BJ (cell line): ENCODE results near the gene SYNPO2. TPM values are rescaled to one million over a fixed set of nuclear protein-coding genes. Genes with fewer than 3 reads are reported as not detected.
"Not testable (repeated sequence)": the region's sequence is repeated elsewhere in the genome, so short reads cannot be mapped to it uniquely, and the experiment has no call there.

Experiments used
- CTCF ChIA-PET: fragments of 350-600 bp; formaldehyde crosslinking; extraction: SDS; loops from one replicate; lab custom pipeline; 2021; ENCODE audit warnings: antibody characterized with exemption, inconsistent platforms; lab: Yijun Ruan, JAX
- POLR2A ChIA-PET: fragments of 300-600 bp; sonication (Branson Sonifier 250); formaldehyde crosslinking; extraction: SDS; loops from one replicate; lab custom pipeline; 2021; ENCODE audit warnings: antibody characterized with exemption; lab: Charles Lee
- DNase-seq: peaks from one replicate; pipeline ENCODE4 v3.0.0-alpha.2; 2011; ENCODE audit warnings: low read depth
- H3K27me3 ChIP-seq: 2 replicates; pipeline ENCODE4 v1.6.0; 2011; ENCODE audit warnings: low read length; ENCODE audit not compliant: control insufficient read depth, insufficient read depth
- H3K36me3 ChIP-seq: 2 replicates; pipeline ENCODE4 v1.5.1; 2011; ENCODE audit warnings: low read length; ENCODE audit not compliant: control insufficient read depth, insufficient read depth
- H3K4me3 ChIP-seq: 2 replicates; pipeline ENCODE4 v1.5.1; 2011; ENCODE audit warnings: low read depth, mild to moderate bottlenecking, control low read depth, low read length
- CTCF ChIP-seq: IDR thresholded peaks from 2 replicates; pipeline ENCODE4 v1.5.1; 2011; ENCODE audit warnings: low read depth, mild to moderate bottlenecking, control low read depth, inconsistent platforms, low read length, moderate library complexity; ENCODE audit not compliant: insufficient read depth
- polyA plus RNA-seq: library from polyadenylated mRNA; depleted of rRNA; stranded (reverse); fragments of >200 nt; gene quantifications from 2 replicates; pipeline ENCODE4 v1.2.3, GENCODE V29; 2011

SYNPO2 gene
- polyA plus RNA-seq, 1 experiment, result 39.9 TPM

GRCh38 chr4:119059221-119059620 is 170.6 kb downstream of the SYNPO2 start:
- H3K36me3 ChIP-seq, result no peaks in the 10 kb centered on the region
- no peak for DNase-seq
- H3K4me3 ChIP-seq, result no peak overlapping the region
- no peaks in the 10 kb centered on the region for H3K27me3 ChIP-seq
- TF ChIP-seq CTCF, result no peak
- ChIA-PET CTCF (no interaction called here), POLR2A (no interaction called here)

GRCh38 chr4:119067125-119067524 is 178.5 kb downstream of the SYNPO2 start:
- H3K4me3 ChIP-seq, H3K27me3 ChIP-seq, H3K36me3 ChIP-seq, CTCF ChIA-PET, DNase-seq: not testable (repeated sequence)
- POLR2A ChIA-PET, result interaction anchor here (0.6 kb wide), 1 partner anchor 684 kb away, joined by 4 read pairs; no protein-coding TSS in a partner anchor

DNA sequence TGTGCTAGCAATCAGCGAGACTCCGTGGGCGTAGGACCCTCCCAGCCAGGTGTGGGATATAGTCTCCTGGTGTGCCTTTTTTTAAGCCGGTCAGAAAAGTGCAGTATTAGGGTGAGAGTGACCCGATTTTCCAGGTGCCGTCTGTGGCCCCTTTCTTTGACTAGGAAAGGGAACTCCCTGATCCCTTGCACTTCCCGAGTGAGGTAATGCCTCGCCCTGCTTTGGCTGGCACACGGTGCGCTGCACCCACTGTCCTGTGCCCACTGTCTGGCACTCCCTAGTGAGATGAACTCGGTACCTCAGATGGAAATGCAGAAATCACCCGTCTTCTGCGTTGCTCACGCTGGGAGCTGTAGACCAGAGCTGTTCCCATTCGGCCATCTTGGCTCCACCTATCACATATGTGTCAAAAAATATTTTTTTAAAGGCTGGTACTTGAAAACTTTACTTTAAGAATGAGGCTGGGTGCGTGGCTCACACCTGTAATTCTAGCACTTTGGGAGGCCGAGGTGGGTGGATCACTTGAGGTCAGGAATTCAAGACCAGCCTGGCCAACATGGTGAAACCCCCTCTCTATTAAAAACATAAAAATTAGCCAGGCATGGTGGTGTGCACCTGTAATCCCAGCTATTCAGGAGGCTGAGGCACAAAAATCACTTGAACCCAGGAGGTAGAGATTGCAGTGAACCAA is 179.2 kb downstream of the SYNPO2 start:
- H3K27me3 ChIP-seq, H3K4me3 ChIP-seq, H3K36me3 ChIP-seq, DNase-seq, POLR2A ChIA-PET, CTCF ChIA-PET: not testable (repeated sequence)

- no peaks in the 10 kb centered on the region for H3K36me3 ChIP-seq
- H3K27me3 ChIP-seq, result no peaks in the 10 kb centered on the region
- ChIA-PET POLR2A (no interaction called here), CTCF (no interaction called here)
- DNase-seq, result peak; percentile 76
- no peak for TF ChIP-seq CTCF
- no peak overlapping the region for H3K4me3 ChIP-seq
These were observed 179.9 kb downstream of the SYNPO2 start for GRCh38 chr4:119068529-119068962.

GRCh38 chr4:119070301-119070700 is 181.6 kb downstream of the SYNPO2 start:
- POLR2A ChIA-PET, result no interaction called here
- Histone ChIP-seq H3K27me3 (no peaks in the 10 kb centered on the region), H3K36me3 (no peaks in the 10 kb centered on the region), H3K4me3 (no peak overlapping the region)
- TF ChIP-seq CTCF, result no peak
- no peak for DNase-seq
- CTCF ChIA-PET, result interaction anchor here (0.8 kb wide), 1 partner anchor 16 kb away, joined by 4 read pairs; no protein-coding TSS in a partner anchor

DNA sequence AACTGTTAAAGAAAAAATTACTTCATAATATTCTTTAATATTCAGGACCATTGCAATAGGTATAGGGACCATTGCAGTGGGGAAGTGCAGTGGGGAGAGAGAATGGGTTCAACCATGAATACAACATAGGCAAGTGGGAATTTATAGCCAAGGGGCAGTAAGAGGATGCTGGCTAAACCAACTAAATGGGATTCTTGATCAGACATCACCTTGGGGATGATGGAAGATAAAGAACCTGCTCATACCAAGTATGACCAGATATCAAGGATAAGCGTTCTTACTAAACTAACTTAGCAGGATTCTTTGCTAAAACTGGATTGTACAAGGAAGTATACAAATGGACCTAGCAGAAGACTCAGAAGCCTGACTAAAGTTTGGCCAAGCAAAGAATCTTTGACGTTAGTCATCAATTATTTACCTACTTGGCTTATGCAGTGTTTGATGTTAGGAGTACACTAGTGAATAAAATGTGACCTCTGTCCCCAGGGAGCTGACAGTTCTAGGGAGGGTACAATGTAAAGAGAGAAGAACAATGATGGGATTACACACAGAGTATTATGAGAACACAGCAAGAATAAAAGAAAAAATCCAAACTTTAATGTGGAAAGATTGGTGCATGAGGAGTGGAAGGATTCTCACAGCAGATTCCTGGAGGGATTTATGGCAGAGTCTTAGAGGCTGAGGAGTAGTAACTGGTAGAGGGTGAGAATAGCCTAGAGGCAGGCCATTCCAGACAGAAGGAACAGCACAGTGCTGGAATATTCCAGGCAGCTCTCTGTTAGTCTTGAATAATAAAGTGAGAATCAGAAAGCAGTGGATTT is 192.3 kb downstream of the SYNPO2 start:
- Histone ChIP-seq H3K4me3 (no peak overlapping the region), H3K27me3 (no peaks in the 10 kb centered on the region), H3K36me3 (no peaks in the 10 kb centered on the region)
- DNase-seq, result no peak
- CTCF ChIA-PET, result no interaction called here
- POLR2A ChIA-PET, result no interaction called here
- no peak for TF ChIP-seq CTCF
